GM03348 (cell line): ENCODE measurements around the gene ASL.
A peak's percentile ranks its signal among the peaks of the same experiment; 100 is the strongest.
"Not testable (repeated sequence)": the region's sequence is repeated elsewhere in the genome, so short reads cannot be mapped to it uniquely, and the experiment has no call there.

ENCODE experiments used
- DNase-seq: peaks from one replicate; pipeline ENCODE4 v3.0.0; 2012; ENCODE audit warnings: low spot score

The ASL gene

GRCh38 chr7:66119245-66119850 lies 43.7 kb downstream of the ASL start:
- DNase-seq: no peak

- no peak for DNase-seq
These were observed 47.5 kb downstream of the ASL start for GRCh38 chr7:66123175-66123528.

GRCh38 chr7:66124569-66124861 lies 48.9 kb downstream of the ASL start:
- not testable (repeated sequence) for DNase-seq

GRCh38 chr7:66125052-66125694 lies 49.6 kb downstream of the ASL start:
- DNase-seq: no peak

GRCh38 chr7:66125781-66126352 lies 50.2 kb downstream of the ASL start:
- DNase-seq: not testable (repeated sequence)

GRCh38 chr7:66127172-66127571 lies 51.6 kb downstream of the ASL start:
- not testable (repeated sequence) for DNase-seq

GRCh38 chr7:66138994-66139752 lies 63.6 kb downstream of the ASL start:
- DNase-seq: no peak

GRCh38 chr7:66140924-66141323 lies 65.3 kb downstream of the ASL start:
- peak; percentile 74 for DNase-seq

GRCh38 chr7:66142334-66142733 lies 66.7 kb downstream of the ASL start:
- no peak for DNase-seq

GRCh38 chr7:66142996-66143395 lies 67.4 kb downstream of the ASL start:
- no peak for DNase-seq
